ENCODE measurements around the gene BBS9. TPM values are rescaled to one million over a fixed set of nuclear protein-coding genes. Genes with fewer than 3 reads are reported as not detected.

Gene BBS9
- polyA plus RNA-seq, 4 donors: 15.1 to 17.9 (median 16.9) TPM

DNA sequence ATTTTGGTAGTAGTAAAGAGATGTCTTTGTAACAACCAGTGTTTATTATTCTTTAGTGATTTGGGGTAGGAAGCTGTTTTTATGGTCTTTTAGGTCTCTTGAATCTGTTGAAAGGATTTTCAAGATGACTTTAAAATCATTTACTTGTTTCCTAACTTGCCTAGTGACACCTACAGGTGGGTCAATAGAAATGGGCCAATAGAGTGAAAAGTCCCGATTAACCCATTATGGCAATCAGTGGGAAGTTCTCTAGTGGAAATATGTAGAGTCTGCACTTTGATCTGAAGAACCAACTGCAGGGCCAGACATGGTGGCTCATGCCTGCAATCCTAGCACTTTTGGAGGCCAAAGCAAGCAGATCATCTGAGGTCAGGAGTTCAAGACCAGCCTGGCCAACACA, 401.3 kb downstream of the BBS9 start:
- DNase-seq (ENCODE audit: low read depth in 4 of 4, low spot score in 3 of 4): no peak

- no peak for DNase-seq (ENCODE audit: low read depth in 4 of 4, low spot score in 3 of 4)
Observed at GRCh38 chr7:33531888-33532287, 402.5 kb downstream of the BBS9 start.

DNA sequence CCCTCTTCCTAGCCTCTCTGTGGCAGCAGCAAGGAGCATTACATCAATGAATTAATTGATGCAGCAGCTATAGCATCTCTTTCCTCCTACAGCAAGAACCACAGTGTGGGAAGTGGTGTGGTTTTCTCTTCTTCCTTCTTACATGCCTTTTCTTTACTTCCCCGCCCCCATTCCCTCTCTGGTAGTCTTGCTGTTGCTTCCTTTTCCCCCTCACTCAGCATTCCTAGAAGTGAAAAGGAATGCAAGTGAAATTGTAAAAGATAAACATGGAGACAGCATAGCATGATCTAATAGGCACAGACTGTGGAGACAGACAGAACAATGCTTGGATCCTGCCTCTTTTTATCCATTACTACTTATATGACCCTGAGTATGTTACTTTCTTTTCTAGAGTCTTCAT, 405.5 kb downstream of the BBS9 start:
- DNase-seq (ENCODE audit: low read depth in 4 of 4, low spot score in 3 of 4): no peak

DNA sequence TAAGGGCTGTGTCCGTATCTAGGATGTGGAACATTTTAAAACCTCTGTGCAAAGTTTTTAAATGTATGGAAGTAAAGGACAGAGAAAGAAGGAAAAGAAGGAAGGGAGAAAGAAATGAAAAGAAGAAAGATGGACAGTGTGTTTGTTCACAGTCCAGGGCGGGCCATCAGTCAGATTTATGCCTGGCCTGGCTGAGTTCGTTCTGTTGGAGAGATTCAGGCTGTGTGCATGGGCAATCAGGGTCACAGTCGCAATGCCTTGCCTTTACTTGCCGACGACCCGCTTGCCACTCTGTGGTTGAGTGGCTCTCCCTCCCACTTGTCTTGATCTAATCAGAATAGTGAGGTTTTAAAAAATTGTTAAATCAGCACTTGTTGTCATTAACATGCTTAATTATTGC, 406.6 kb downstream of the BBS9 start:
- DNase-seq (ENCODE audit: low read depth in 4 of 4, low spot score in 3 of 4): no peak

- DNase-seq (ENCODE audit: low read depth in 4 of 4, low spot score in 3 of 4): no peak
Observed at GRCh38 chr7:33536398-33537103, 407.2 kb downstream of the BBS9 start.

GRCh38 chr7:33537104-33537477, 407.7 kb downstream of the BBS9 start:
- no peak for DNase-seq (ENCODE audit: low read depth in 4 of 4, low spot score in 3 of 4)

GRCh38 chr7:33539198-33539597, 409.8 kb downstream of the BBS9 start:
- no peak for DNase-seq (ENCODE audit: low read depth in 4 of 4, low spot score in 3 of 4)

- no peak for DNase-seq (ENCODE audit: low read depth in 4 of 4, low spot score in 3 of 4)
Observed at GRCh38 chr7:33539659-33540400, 410.5 kb downstream of the BBS9 start.

GRCh38 chr7:33547880-33548279, 418.5 kb downstream of the BBS9 start:
- DNase-seq (ENCODE audit: low read depth in 4 of 4, low spot score in 3 of 4): no peak

DNA sequence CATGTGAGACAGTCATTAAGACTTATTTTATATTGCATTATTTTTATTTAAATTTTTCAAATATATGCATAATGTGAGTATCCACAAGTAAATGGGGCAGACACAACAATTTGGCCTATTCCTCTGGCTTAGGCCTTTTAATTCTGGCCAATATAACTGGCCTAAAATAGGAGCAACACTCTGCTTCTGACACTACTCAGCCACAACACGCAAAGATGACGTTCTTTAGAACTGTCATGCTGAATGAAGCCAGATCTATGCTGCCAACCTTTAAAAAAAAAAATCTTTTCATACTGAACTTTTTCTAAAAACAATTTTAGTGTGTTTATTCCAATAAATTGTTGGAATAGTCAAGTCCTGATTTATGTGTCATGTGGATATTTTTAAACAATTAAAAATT, 421.0 kb downstream of the BBS9 start:
- DNase-seq (ENCODE audit: low read depth in 4 of 4, low spot score in 3 of 4): no peak

DNA sequence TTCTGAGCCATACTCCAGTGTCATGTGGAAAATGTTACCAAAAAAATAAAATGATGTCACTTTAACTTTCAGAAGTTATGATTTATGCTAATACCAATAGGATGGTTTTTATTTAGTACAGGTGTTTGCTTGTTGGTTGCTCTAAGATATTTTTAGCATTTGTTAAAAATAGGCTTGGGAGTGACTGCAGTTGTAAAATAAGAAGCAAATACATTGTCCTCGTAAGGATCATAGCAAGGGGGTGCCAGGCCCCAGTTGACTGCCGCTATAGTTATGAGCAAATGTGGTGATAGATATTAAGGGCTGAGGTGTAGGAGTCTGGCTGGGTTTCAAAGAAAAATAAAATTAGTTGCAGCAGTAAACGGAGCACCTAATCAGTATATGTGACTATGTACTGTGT, 421.6 kb downstream of the BBS9 start:
- no peak for DNase-seq (ENCODE audit: low read depth in 4 of 4, low spot score in 3 of 4)

- no peak for DNase-seq (ENCODE audit: low read depth in 4 of 4, low spot score in 3 of 4)
Observed at GRCh38 chr7:33554046-33554445, 424.7 kb downstream of the BBS9 start.

GRCh38 chr7:33554576-33554975, 425.2 kb downstream of the BBS9 start:
- DNase-seq (ENCODE audit: low read depth in 4 of 4, low spot score in 3 of 4): no peak

GRCh38 chr7:33556472-33556871, 427.1 kb downstream of the BBS9 start:
- no peak for DNase-seq (ENCODE audit: low read depth in 4 of 4, low spot score in 3 of 4)

- no peak for DNase-seq (ENCODE audit: low read depth in 4 of 4, low spot score in 3 of 4)
Observed at GRCh38 chr7:33558549-33559323, 429.4 kb downstream of the BBS9 start.

GRCh38 chr7:33559324-33559710, 430.0 kb downstream of the BBS9 start:
- no peak for DNase-seq (ENCODE audit: low read depth in 4 of 4, low spot score in 3 of 4)

DNA sequence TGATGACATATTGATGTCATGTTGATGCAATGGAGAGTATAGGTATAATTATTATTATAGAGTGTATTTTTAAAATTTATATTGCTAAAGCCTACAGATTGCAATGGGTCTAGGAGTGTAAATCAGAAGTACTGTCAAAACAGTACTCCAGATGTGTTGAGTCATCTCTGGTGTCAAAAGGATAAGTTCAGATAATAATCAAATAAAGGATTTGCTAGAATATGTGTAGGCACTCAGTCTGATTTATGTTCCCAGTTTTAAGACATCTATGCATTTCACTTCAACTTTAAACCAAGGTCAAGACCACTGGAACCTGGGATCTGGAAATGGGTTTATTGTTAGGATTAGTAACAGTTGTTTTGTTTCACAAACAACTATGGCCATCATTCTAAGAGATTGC, 433.6 kb downstream of the BBS9 start:
- DNase-seq (ENCODE audit: low read depth in 4 of 4, low spot score in 3 of 4): no peak

DNA sequence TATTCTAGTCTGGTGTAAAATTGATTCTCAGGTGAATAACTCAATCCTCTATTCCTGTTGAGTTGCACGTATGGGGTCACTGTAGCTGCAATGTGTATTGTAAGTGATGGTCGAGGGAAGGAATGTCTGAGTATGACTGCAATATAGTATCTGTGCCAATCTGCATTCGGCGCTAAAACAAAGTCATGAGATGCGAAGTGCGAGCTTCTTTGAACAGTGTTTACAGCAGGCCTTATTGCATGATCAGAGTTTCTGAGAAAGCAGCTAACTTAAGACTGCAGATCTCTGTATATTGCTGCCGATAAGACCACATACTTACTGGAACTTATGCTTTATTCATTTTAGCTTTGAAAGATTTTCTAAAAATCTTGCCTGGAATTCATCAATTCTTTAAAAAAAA, 434.3 kb downstream of the BBS9 start:
- no peak for DNase-seq (ENCODE audit: low read depth in 4 of 4, low spot score in 3 of 4)

GRCh38 chr7:33578166-33578565, 448.8 kb downstream of the BBS9 start:
- no peak for DNase-seq (ENCODE audit: low read depth in 4 of 4, low spot score in 3 of 4)

GRCh38 chr7:33578881-33579672, 449.7 kb downstream of the BBS9 start:
- no peak for DNase-seq (ENCODE audit: low read depth in 4 of 4, low spot score in 3 of 4)

DNA sequence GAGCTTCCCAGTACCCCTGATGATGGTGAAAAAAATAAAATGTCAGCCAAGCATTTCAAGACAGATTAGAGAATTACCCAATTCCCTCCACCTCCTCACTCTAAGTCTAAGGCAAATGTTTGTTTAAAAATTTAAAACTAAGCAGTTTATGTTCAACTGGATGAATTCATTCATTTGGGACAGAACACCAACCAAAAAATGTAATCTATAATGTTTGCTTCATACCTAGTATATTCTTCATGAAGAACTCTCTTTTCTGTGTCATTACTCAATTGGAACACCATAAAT, 450.3 kb downstream of the BBS9 start:
- DNase-seq (ENCODE audit: low read depth in 4 of 4, low spot score in 3 of 4): no peak

All from right renal pelvis (tissue), 4 donors.